H9 (cell line): ENCODE data around the gene MGP. TPM values are rescaled to one million over a fixed set of nuclear protein-coding genes. Genes with fewer than 3 reads are reported as not detected.

Experiments
- DNase-seq: peaks from one replicate; pipeline ENCODE4 v3.0.0-alpha.2; 2017
- H2AFZ ChIP-seq: one replicate; pipeline ENCODE4 v1.6.1; 2013; ENCODE audit warnings: mild to moderate bottlenecking, low read length, control low read depth, moderate library complexity
- H2AK5ac ChIP-seq: 2 replicates; pipeline ENCODE4 v1.6.1; 2013; ENCODE audit warnings: low read length, control low read depth, mixed read lengths; ENCODE audit not compliant: insufficient read length
- H2BK120ac ChIP-seq: one replicate; pipeline ENCODE4 v1.6.1; 2013; ENCODE audit warnings: low read depth, mild to moderate bottlenecking, low read length, control low read depth, inconsistent platforms; ENCODE audit not compliant: poor library complexity, severe bottlenecking
- H2BK12ac ChIP-seq: 2 replicates; pipeline ENCODE4 v1.6.1; 2013; ENCODE audit warnings: low read length, control low read depth, mixed read lengths, low read depth; ENCODE audit not compliant: insufficient read length
- H2BK15ac ChIP-seq: 2 replicates; pipeline ENCODE4 v1.6.1; 2013; ENCODE audit warnings: low read depth, low read length, control low read depth
- H2BK20ac ChIP-seq: one replicate; pipeline ENCODE4 v1.6.1; 2013; ENCODE audit warnings: low read depth, mild to moderate bottlenecking, low read length, control low read depth, inconsistent platforms; ENCODE audit not compliant: poor library complexity, severe bottlenecking
- H2BK5ac ChIP-seq: 2 replicates; pipeline ENCODE4 v1.6.1; 2013; ENCODE audit warnings: low read length, control low read depth, mixed read lengths; ENCODE audit not compliant: insufficient read length
- H3K14ac ChIP-seq: 2 replicates; pipeline ENCODE4 v1.6.1; 2013; ENCODE audit warnings: low read length, control low read depth; ENCODE audit not compliant: insufficient read depth
- H3K18ac ChIP-seq: 2 replicates; pipeline ENCODE4 v1.6.1; 2013; ENCODE audit warnings: low read depth, mild to moderate bottlenecking, mixed read lengths, low read length, control low read depth; ENCODE audit not compliant: insufficient read length
- H3K23ac ChIP-seq: 2 replicates; pipeline ENCODE4 v1.6.1; 2013; ENCODE audit warnings: low read length, control low read depth, mixed read lengths, low read depth; ENCODE audit not compliant: insufficient read length
- H3K23me2 ChIP-seq: 2 replicates; pipeline ENCODE4 v1.6.1; 2013; ENCODE audit warnings: low read depth, mild to moderate bottlenecking, mixed read lengths, low read length, control low read depth; ENCODE audit not compliant: insufficient read length, poor library complexity, severe bottlenecking
- H3K27ac ChIP-seq: 2 replicates; pipeline ENCODE4 v1.5.1; 2013; ENCODE audit warnings: low read length, control low read depth, mixed read lengths, low read depth; ENCODE audit not compliant: insufficient read length
- H3K27me3 ChIP-seq: 2 replicates; pipeline ENCODE4 v1.6.1; 2013; ENCODE audit warnings: low read length, control low read depth, inconsistent platforms; ENCODE audit not compliant: insufficient read depth
- H3K4ac ChIP-seq: 2 replicates; pipeline ENCODE4 v1.6.1; 2013; ENCODE audit warnings: low read depth, mild to moderate bottlenecking, control low read depth, inconsistent platforms, low read length, moderate library complexity
- H3K4me1 ChIP-seq: 2 replicates; pipeline ENCODE4 v1.6.1; 2013; ENCODE audit warnings: low read length, control low read depth, inconsistent platforms; ENCODE audit not compliant: insufficient read depth
- H3K4me2 ChIP-seq: 2 replicates; pipeline ENCODE4 v1.6.1; 2013; ENCODE audit warnings: low read length, control low read depth, mixed read lengths; ENCODE audit not compliant: insufficient read length, insufficient read depth
- H3K56ac ChIP-seq: 2 replicates; pipeline ENCODE4 v1.6.1; 2013; ENCODE audit warnings: low read depth, mild to moderate bottlenecking, mixed read lengths, low read length, control low read depth; ENCODE audit not compliant: insufficient read length
- H3K79me1 ChIP-seq: 2 replicates; pipeline ENCODE4 v1.6.1; 2013; ENCODE audit warnings: low read depth, mild to moderate bottlenecking, moderate library complexity, low read length, control low read depth, inconsistent platforms; ENCODE audit not compliant: insufficient read depth, poor library complexity, severe bottlenecking
- H3K79me2 ChIP-seq: 2 replicates; pipeline ENCODE4 v1.6.1; 2013; ENCODE audit warnings: low read length, control low read depth, inconsistent platforms; ENCODE audit not compliant: insufficient read depth
- H3K9ac ChIP-seq: 2 replicates; pipeline ENCODE4 v1.6.1; 2013; ENCODE audit warnings: low read length, control low read depth, mixed read lengths; ENCODE audit not compliant: insufficient read length; ENCODE audit errors: extremely low read depth
- H3K9me3 ChIP-seq: one replicate; pipeline ENCODE4 v1.6.1; 2013; ENCODE audit warnings: low read depth, low read length, inconsistent platforms; ENCODE audit not compliant: control insufficient read depth
- H3T11ph ChIP-seq: one replicate; pipeline ENCODE4 v1.6.1; 2013; ENCODE audit warnings: mild to moderate bottlenecking, low read length, control low read depth, inconsistent platforms
- H4K20me1 ChIP-seq: one replicate; pipeline ENCODE4 v1.6.1; 2013; ENCODE audit not compliant: control insufficient read depth, insufficient read length, insufficient read depth
- H4K5ac ChIP-seq: 2 replicates; pipeline ENCODE4 v1.6.1; 2013; ENCODE audit warnings: low read depth, mild to moderate bottlenecking, mixed read lengths, low read length, control low read depth; ENCODE audit not compliant: insufficient read length
- H4K8ac ChIP-seq: replicated peaks from 2 replicates; pipeline ENCODE4 v1.6.1; 2013; ENCODE audit warnings: low read length, control low read depth, mixed read lengths, low read depth; ENCODE audit not compliant: insufficient read length
- H4K91ac ChIP-seq: 2 replicates; pipeline ENCODE4 v1.6.1; 2013; ENCODE audit warnings: low read depth, mild to moderate bottlenecking, moderate library complexity, mixed read lengths, low read length, control low read depth; ENCODE audit not compliant: insufficient read length
- H3K27ac Mint-ChIP-seq, 3 experiments: 2 replicates in 2 of 3; 3 replicates in 1 of 3; pipeline ENCODE4 v1.8.0; 2020 to 2021; ENCODE audit warnings: mixed read lengths in 3 of 3, mild to moderate bottlenecking in 1 of 3, moderate library complexity in 1 of 3
- H3K27me3 Mint-ChIP-seq: 2 replicates; pipeline ENCODE4 v1.8.0; 2021; ENCODE audit warnings: low read depth, mild to moderate bottlenecking, moderate library complexity, mixed read lengths
- H3K36me3 Mint-ChIP-seq, 3 experiments: 2 replicates in 2 of 3; 3 replicates in 1 of 3; pipeline ENCODE4 v1.8.0; 2020 to 2021; ENCODE audit warnings: low read depth in 3 of 3, mixed read lengths in 3 of 3; ENCODE audit not compliant: insufficient read depth in 1 of 3
- H3K4me1 Mint-ChIP-seq, 2 experiments: 2 replicates each; pipeline ENCODE4 v1.8.0; 2020; ENCODE audit warnings: mixed read lengths in 2 of 2
- H3K4me3 Mint-ChIP-seq, 2 experiments: 2 replicates in 1 of 2; 3 replicates in 1 of 2; pipeline ENCODE4 v1.8.0; 2020 to 2021; ENCODE audit warnings: mild to moderate bottlenecking in 2 of 2, mixed read lengths in 2 of 2, moderate library complexity in 1 of 2
- H3K9me3 Mint-ChIP-seq, 2 experiments: 2 replicates in 1 of 2; 3 replicates in 1 of 2; pipeline ENCODE4 v1.8.0; 2020; ENCODE audit warnings: mild to moderate bottlenecking in 2 of 2, mixed read lengths in 2 of 2, moderate library complexity in 1 of 2
- WGBS: extraction: QIAGEN DNeasy Blood & Tissue Kit; methylation state at CpG from one replicate; pipeline ENCODE4 v1.1.7; 2013; ENCODE audit warnings: missing lambda C conversion rate, low lambda C conversion rate, mixed read lengths; ENCODE audit not compliant: insufficient read length; ENCODE audit errors: extremely low coverage; 5-methylcytosine and 5-hydroxymethylcytosine counted together
- total RNA-seq: library from RNA; stranded (reverse); gene quantifications from 2 replicates; pipeline ENCODE4 v1.2.1, GENCODE V29; 2021
- TF ChIP-seq, protein P1 (sequence below): fragments of 200-600 bp; sonication (generic); conservative IDR thresholded peaks from 3 replicates; pipeline ENCODE4 v1.8.0; 2021; ENCODE audit warnings: antibody characterized with exemption, mild to moderate bottlenecking

MGP gene
- total RNA-seq, 1 experiment from 2014 or later = not detected

DNA sequence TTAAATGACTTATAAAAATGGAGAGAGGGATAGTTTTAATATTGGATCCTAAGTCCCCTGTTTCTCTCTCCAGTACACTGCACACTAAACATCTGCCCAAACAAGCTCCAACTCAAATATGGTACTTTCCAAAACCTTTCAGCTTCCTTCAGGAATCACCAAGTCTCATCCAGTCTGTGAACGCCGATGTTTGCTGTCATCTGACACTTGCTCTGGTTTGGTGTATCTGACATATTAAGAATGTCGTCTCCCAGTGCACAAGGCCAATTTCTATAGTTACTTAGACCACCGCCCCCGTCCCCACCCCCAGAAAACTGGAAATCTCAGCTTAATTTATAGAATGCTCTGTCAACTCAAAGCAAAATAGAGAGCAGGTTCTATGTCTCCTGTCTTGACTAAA, 5.0 kb upstream of the MGP start:
- no peak overlapping the region for H2BK120ac ChIP-seq

More for the DNA sequence above, 5.0 kb upstream of the MGP start:
- H3K4me1 ChIP-seq = peaks cover 2% of the 10 kb centered on the region; the same call in 1 of the 2 replicates
- H3K79me1 ChIP-seq = no peaks in the 10 kb centered on the region
- H3K18ac ChIP-seq = no peak overlapping the region
- no peak overlapping the region for H3K9ac ChIP-seq
- Mint-ChIP-seq H3K27me3 (no peaks in the 10 kb centered on the region), H3K36me3 (no peaks in the 10 kb centered on the region), H3K9me3 (no peaks in the 10 kb centered on the region), H3K4me3 (no peak overlapping the region), H3K27ac (no peak overlapping the region), H3K4me1 (peaks cover 6 to 13% of the 10 kb centered on the region in 2 experiments; a peak in 3 of 4 replicates)
- no peak overlapping the region for H4K5ac ChIP-seq
- H3T11ph ChIP-seq = no peak overlapping the region
- H2BK5ac ChIP-seq = no peak overlapping the region
- H2BK12ac ChIP-seq = no peak overlapping the region
- H4K8ac ChIP-seq = no peak overlapping the region
- no peak overlapping the region for H3K27ac ChIP-seq
- no peaks in the 10 kb centered on the region for H3K9me3 ChIP-seq
- H3K23ac ChIP-seq = no peak overlapping the region
- no peak overlapping the region for H3K4me2 ChIP-seq
- H3K56ac ChIP-seq = no peak overlapping the region
- H2AK5ac ChIP-seq = no peak overlapping the region
- H3K4ac ChIP-seq = no peak overlapping the region
- no peaks in the 10 kb centered on the region for H3K23me2 ChIP-seq
- H3K14ac ChIP-seq = no peak overlapping the region
- no peak overlapping the region for H2AFZ ChIP-seq
- no CpG with 5 or more reads among the region's 5 CpGs for WGBS
- no peaks in the 10 kb centered on the region for H4K20me1 ChIP-seq
- TF ChIP-seq, protein P1, sequence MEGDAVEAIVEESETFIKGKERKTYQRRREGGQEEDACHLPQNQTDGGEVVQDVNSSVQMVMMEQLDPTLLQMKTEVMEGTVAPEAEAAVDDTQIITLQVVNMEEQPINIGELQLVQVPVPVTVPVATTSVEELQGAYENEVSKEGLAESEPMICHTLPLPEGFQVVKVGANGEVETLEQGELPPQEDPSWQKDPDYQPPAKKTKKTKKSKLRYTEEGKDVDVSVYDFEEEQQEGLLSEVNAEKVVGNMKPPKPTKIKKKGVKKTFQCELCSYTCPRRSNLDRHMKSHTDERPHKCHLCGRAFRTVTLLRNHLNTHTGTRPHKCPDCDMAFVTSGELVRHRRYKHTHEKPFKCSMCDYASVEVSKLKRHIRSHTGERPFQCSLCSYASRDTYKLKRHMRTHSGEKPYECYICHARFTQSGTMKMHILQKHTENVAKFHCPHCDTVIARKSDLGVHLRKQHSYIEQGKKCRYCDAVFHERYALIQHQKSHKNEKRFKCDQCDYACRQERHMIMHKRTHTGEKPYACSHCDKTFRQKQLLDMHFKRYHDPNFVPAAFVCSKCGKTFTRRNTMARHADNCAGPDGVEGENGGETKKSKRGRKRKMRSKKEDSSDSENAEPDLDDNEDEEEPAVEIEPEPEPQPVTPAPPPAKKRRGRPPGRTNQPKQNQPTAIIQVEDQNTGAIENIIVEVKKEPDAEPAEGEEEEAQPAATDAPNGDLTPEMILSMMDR = no peak
- no peak for DNase-seq
- no peak overlapping the region for H2BK20ac ChIP-seq
- no peaks in the 10 kb centered on the region for H3K27me3 ChIP-seq
- no peaks in the 10 kb centered on the region for H3K79me2 ChIP-seq
- H4K91ac ChIP-seq = no peak overlapping the region
- H2BK15ac ChIP-seq = no peak overlapping the region
